ENCODE data around the gene CLDND2. TPM values are rescaled to one million over a fixed set of nuclear protein-coding genes. Genes with fewer than 3 reads are reported as not detected.

CLDND2 gene
- total RNA-seq, 1 donor from 2014 or later = 1.9 TPM

DNA sequence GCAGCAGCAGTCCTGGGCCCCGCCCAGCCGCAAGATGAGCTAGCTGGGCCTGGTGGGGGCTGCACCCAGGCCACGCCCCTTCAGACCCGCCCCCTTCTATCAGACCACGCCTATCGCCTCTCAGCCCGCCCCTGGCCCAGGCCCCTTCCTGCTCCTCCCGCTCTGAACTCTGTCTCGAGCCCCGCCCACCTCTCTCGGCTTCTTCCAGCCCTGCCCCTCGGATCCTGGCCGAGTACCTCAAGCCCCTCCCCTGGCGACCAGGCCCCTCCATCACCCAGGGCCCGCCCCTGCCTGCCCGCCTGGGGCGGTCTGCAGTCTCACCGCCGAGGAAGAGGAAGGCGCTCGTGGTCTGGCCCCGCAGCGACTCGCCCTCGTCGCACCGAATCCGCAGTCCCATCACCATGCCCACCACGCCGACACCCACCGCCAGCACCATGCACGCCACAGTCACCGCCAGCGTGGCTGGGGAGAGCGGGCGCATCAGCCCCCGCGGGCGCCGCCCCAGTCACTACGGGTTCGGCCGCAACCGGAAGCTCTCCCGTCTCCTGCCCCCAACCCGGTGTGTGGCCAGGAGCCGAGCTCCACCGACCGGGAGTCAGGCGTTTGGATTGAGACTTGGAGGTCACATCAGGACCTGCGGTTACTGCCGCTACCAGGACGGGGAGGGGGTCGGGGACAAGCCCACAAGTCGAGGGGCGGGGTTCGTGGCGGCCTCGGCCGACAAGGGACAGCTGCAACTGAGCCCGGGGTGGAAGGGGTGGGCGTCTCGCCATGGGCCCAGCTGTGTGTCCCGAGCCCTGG lies 1.0 kb downstream of the CLDND2 start:
- Histone ChIP-seq H3K9me3 (no peaks in the 10 kb centered on the region), H3K27me3 (ENCODE audit: low read depth) (no peaks in the 10 kb centered on the region), H3K27ac (peak overlapping the region; percentile 95), H3K36me3 (no peaks in the 10 kb centered on the region), H3K4me1 (peaks cover 35% of the 10 kb centered on the region), H3K4me3 (peak overlapping the region; percentile 86)
- TF ChIP-seq CTCF (IDR thresholded peaks at IDR 0.05) = no peak
- peak; percentile 99 for DNase-seq
- peak; percentile 92 to 96 for ATAC-seq
- intact Hi-C loops (cut with DNase I) = no loop called here

GRCh38 chr19:51367255-51367564 lies 1.6 kb downstream of the CLDND2 start:
- peak; percentile 70 for DNase-seq
- intact Hi-C loops (cut with DNase I) = no loop called here
- no peaks in the 10 kb centered on the region for H3K36me3 ChIP-seq
- ATAC-seq = no peak
- H3K4me3 ChIP-seq = peak overlapping the region; percentile 86
- H3K27ac ChIP-seq = peak overlapping the region; percentile 95
- no peaks in the 10 kb centered on the region for H3K9me3 ChIP-seq
- no peaks in the 10 kb centered on the region for H3K27me3 ChIP-seq (ENCODE audit: low read depth)
- H3K4me1 ChIP-seq = peaks cover 41% of the 10 kb centered on the region
- no peak for TF ChIP-seq CTCF (IDR thresholded peaks at IDR 0.05)

DNA sequence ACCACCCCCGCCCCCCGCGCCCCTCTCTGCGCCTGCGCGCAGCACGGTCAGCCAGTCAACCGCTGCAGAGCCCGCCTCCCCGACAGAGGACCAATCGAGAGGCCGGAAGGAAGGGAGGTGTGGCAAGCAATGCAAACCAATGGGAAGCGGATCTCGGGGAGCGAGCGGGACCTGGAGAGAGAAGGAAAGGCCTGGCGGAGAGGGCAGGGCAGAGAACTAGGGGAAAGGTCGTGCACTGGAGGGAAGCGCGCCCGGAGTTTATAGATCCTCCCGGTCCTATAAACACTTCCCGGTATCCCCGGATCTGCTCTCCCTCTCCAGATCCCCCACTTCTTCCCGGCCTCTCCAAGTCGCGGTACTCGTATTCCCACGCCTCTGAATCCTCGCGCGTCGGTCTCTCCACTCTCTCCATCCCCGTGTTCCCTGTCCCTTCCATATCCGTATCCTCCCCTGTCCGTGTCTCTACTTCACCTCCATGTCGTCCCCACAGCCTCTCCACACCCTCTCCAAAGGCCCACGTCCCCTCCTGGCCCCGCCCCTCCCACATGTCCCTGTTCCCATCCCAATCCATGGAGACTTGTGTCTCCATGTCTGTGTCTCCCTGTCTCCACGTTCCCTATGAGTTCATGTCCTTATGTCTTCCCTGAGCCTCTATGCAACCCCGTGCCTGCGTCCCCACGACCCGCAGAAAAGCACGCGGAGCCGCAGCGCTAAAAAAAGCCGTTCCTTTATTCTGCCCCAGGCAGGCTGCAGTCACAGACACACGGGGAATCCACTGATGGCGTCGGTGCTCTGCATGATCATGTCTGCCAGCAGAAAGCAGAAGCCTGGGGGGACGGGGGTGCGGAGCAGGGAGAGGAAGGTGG lies 2.2 kb downstream of the CLDND2 start:
- no peaks in the 10 kb centered on the region for H3K27me3 ChIP-seq (ENCODE audit: low read depth)
- H3K27ac ChIP-seq = peak overlapping the region; percentile 95
- peak overlapping the region; percentile 86 for H3K4me3 ChIP-seq
- H3K36me3 ChIP-seq = no peaks in the 10 kb centered on the region
- ATAC-seq = peak; percentile 87 to 89
- intact Hi-C loops (cut with DNase I) = no loop called here
- peak; percentile 99 for DNase-seq
- H3K9me3 ChIP-seq = no peaks in the 10 kb centered on the region
- H3K4me1 ChIP-seq = peaks cover 41% of the 10 kb centered on the region
- TF ChIP-seq CTCF (IDR thresholded peaks at IDR 0.05) = no peak

DNA sequence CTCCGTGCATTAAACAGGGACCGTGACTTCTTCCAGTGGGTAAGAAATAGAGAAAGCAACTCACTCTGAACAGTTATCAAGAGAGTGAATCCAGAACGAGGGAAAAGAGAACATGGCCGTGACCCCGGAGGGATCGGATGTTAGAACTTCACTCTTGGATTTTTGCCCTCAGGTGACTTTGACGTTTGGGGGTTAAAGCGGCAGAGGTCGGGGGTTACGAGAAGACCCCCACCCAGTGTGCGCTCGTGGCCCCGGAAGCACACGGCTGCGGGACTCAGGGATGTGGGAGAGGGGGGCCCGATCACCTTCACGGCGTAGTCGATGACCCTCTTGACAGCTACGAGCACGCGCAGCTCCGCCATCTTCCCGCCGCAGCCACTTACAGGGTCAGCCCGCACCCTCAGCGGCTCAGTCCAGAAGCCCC lies 2.8 kb downstream of the CLDND2 start, which contains the start of gene ETFB:
ETFB (minus strand) TSS at position 424 of the 424 bp plus-strand sequence; CDS start at position 362, 62 bp downstream.
- H3K9me3 ChIP-seq = no peaks in the 10 kb centered on the region
- no peak for TF ChIP-seq CTCF (IDR thresholded peaks at IDR 0.05)
- intact Hi-C loops (cut with DNase I) = no loop called here
- peak within 1 kb of the TSS; percentile 86 for H3K4me3 ChIP-seq
- no peak for ATAC-seq
- H3K27me3 ChIP-seq (ENCODE audit: low read depth) = no peaks in the 10 kb centered on the region
- no peaks in the 10 kb centered on the region for H3K36me3 ChIP-seq
- peaks cover 41% of the 10 kb centered on the region for H3K4me1 ChIP-seq
- no peak for DNase-seq
- peak within 1 kb of the TSS; percentile 95 for H3K27ac ChIP-seq

- Histone ChIP-seq H3K27me3 (ENCODE audit: low read depth) (no peaks in the 10 kb centered on the region), H3K36me3 (no peaks in the 10 kb centered on the region), H3K27ac (peak overlapping the region; percentile 95), H3K4me1 (peaks cover 41% of the 10 kb centered on the region), H3K9me3 (no peaks in the 10 kb centered on the region), H3K4me3 (peak overlapping the region; percentile 86)
- intact Hi-C loops (cut with DNase I) = no loop called here
- DNase-seq (no peak), ATAC-seq (no peak)
- peak; percentile 5 for TF ChIP-seq CTCF (IDR thresholded peaks at IDR 0.05)
Observed at GRCh38 chr19:51365211-51365964, 3.4 kb downstream of the CLDND2 start.
